Measurements from ENCODE around the gene TBC1D9B.

The TBC1D9B gene

GRCh38 chr5:179893076-179893957 is 14.4 kb downstream of the TBC1D9B start:
- H2AFZ ChIP-seq (ENCODE audit: low read length), result no peak overlapping the region
- no peak overlapping the region for H2BK5ac ChIP-seq (ENCODE audit: low read length)
- no CpG with 5 or more reads among the region's 31 CpGs for WGBS, 2 donors (ENCODE audit: extremely low coverage in 2 of 2, insufficient read length in 2 of 2, insufficient replicate concordance in 1 of 2)
- H3K4ac ChIP-seq (ENCODE audit: low read length), result no peak overlapping the region
- H3K23ac ChIP-seq (ENCODE audit: low read depth, low read length, poor library complexity), result peak overlapping the region; percentile 4
- H2BK15ac ChIP-seq (ENCODE audit: low read length), result no peak overlapping the region
- no peak overlapping the region for H2AK5ac ChIP-seq (ENCODE audit: low read depth, low read length)
- no peak overlapping the region for H4K91ac ChIP-seq (ENCODE audit: low read depth, low read length, poor library complexity)
- no peak overlapping the region for H2BK12ac ChIP-seq (ENCODE audit: low read length)
- no peaks in the 10 kb centered on the region for H3K4me1 ChIP-seq (ENCODE audit: control insufficient read depth in 2 of 2, insufficient read depth in 1 of 2, low read depth in 1 of 2, low read length in 2 of 2)
- H3K36me3 ChIP-seq (replicated peaks in 1 of 2; ENCODE audit: control insufficient read depth in 2 of 2, insufficient read depth in 2 of 2, low read length in 2 of 2), result peaks cover 61 to 92% of the 10 kb centered on the region in 2 donors
- no peak overlapping the region for H3K4me2 ChIP-seq (ENCODE audit: insufficient read depth, low read length, poor library complexity, severe bottlenecking)
- DNase-seq (ENCODE audit: low spot score), result no peak
- H4K8ac ChIP-seq (ENCODE audit: low read depth, low read length), result no peak overlapping the region
- H2BK120ac ChIP-seq (ENCODE audit: low read depth, low read length), result no peak overlapping the region
- no peak overlapping the region for H3K27ac ChIP-seq (replicated peaks; ENCODE audit: low read length)
- H3K9me3 ChIP-seq (replicated peaks in 1 of 2; ENCODE audit: control insufficient read depth in 2 of 2, insufficient read depth in 1 of 2, low read depth in 1 of 2, low read length in 2 of 2), result no peaks in the 10 kb centered on the region
- no peak overlapping the region for H3K9ac ChIP-seq (ENCODE audit: low read depth, low read length, poor library complexity)
- no peak overlapping the region for H3K18ac ChIP-seq (ENCODE audit: low read length)
- H3K79me1 ChIP-seq (ENCODE audit: low read depth, low read length), result no peaks in the 10 kb centered on the region
- no peaks in the 10 kb centered on the region for H3K27me3 ChIP-seq (ENCODE audit: control insufficient read depth in 3 of 3, insufficient read depth in 3 of 3, low read depth in 1 of 3, low read length in 3 of 3)
- peak overlapping the region in 1 of 2 donors; percentile 53 for H3K4me3 ChIP-seq (ENCODE audit: low read length in 2 of 2)
- H3K14ac ChIP-seq (ENCODE audit: low read length), result no peak overlapping the region

GRCh38 chr5:179892255-179892654 is 15.4 kb downstream of the TBC1D9B start:
- Histone ChIP-seq H3K4me2 (ENCODE audit: insufficient read depth, low read length, poor library complexity, severe bottlenecking) (no peak overlapping the region), H2AFZ (ENCODE audit: low read length) (no peak overlapping the region), H3K23ac (ENCODE audit: low read depth, low read length, poor library complexity) (no peak overlapping the region), H2BK5ac (ENCODE audit: low read length) (no peak overlapping the region), H3K27me3 (ENCODE audit: control insufficient read depth in 3 of 3, insufficient read depth in 3 of 3, low read depth in 1 of 3, low read length in 3 of 3) (no peaks in the 10 kb centered on the region), H2AK5ac (ENCODE audit: low read depth, low read length) (no peak overlapping the region), H2BK120ac (ENCODE audit: low read depth, low read length) (no peak overlapping the region), H4K91ac (ENCODE audit: low read depth, low read length, poor library complexity) (no peak overlapping the region), H3K9ac (ENCODE audit: low read depth, low read length, poor library complexity) (no peak overlapping the region), H2BK15ac (ENCODE audit: low read length) (no peak overlapping the region), H3K9me3 (replicated peaks in 1 of 2; ENCODE audit: control insufficient read depth in 2 of 2, insufficient read depth in 1 of 2, low read depth in 1 of 2, low read length in 2 of 2) (no peaks in the 10 kb centered on the region), H3K79me1 (ENCODE audit: low read depth, low read length) (no peaks in the 10 kb centered on the region), H3K14ac (ENCODE audit: low read length) (no peak overlapping the region), H3K4me3 (ENCODE audit: low read length in 2 of 2) (no peak overlapping the region), H3K18ac (ENCODE audit: low read length) (no peak overlapping the region), H2BK12ac (ENCODE audit: low read length) (no peak overlapping the region), H3K36me3 (replicated peaks in 1 of 2; ENCODE audit: control insufficient read depth in 2 of 2, insufficient read depth in 2 of 2, low read length in 2 of 2) (peaks cover 63 to 94% of the 10 kb centered on the region in 2 donors), H3K4ac (ENCODE audit: low read length) (no peak overlapping the region), H4K8ac (ENCODE audit: low read depth, low read length) (no peak overlapping the region), H3K27ac (replicated peaks; ENCODE audit: low read length) (no peak overlapping the region), H3K4me1 (ENCODE audit: control insufficient read depth in 2 of 2, insufficient read depth in 1 of 2, low read depth in 1 of 2, low read length in 2 of 2) (no peaks in the 10 kb centered on the region)
- no peak for DNase-seq (ENCODE audit: low spot score)
- no CpG with 5 or more reads among the region's 5 CpGs for WGBS, 2 donors (ENCODE audit: extremely low coverage in 2 of 2, insufficient read length in 2 of 2, insufficient replicate concordance in 1 of 2)

DNA sequence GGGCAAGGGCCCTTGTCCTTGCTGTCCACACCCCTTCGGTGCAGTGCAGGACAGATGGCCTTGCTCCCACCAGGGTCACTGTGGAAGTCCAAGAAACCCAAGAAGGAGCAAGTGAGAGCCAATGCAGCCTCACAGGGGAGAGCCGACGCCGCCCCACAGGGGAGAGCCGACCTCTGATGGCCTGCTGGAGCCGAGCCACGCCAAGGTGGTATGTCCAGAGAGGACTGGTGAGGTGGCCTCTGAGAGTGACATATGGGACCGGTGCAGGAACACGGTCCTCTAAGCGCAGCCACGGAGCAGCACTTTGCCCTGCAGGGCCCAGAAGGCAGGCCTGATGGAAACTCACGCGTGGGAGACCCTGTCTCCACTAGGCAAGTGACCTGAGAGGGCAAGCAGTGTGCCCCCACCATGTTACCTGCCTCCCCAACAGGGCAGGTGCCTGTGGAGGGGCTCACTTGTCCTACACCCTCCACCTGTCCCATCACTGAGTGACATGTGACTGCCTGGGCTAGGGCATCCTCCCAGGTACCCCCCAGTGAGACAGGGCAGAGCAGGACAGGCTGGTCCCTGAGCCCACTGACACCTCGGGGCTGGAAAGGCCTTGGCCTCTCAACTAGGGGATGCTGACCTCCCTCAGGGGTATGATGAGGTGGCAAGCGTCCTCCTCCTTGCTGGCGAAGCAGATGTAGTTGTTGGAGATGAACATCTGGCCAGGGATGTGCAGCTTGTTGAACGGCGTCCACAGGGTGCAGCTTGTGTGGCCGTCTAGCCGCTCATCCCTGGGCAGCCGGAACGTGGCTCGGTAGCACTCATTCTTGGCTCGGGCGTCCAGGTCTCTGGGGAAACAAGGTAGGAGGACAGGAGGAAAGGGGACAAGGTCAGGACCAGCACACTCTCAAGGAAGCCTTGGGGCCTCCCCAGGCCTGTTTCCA is 16.7 kb downstream of the TBC1D9B start:
- no peak overlapping the region for H2AK5ac ChIP-seq (ENCODE audit: low read depth, low read length)
- no peak overlapping the region for H3K9ac ChIP-seq (ENCODE audit: low read depth, low read length, poor library complexity)
- H3K4me2 ChIP-seq (ENCODE audit: insufficient read depth, low read length, poor library complexity, severe bottlenecking), result no peak overlapping the region
- H2AFZ ChIP-seq (ENCODE audit: low read length), result no peak overlapping the region
- H2BK5ac ChIP-seq (ENCODE audit: low read length), result no peak overlapping the region
- H3K36me3 ChIP-seq (replicated peaks in 1 of 2; ENCODE audit: control insufficient read depth in 2 of 2, insufficient read depth in 2 of 2, low read length in 2 of 2), result peaks cover 66 to 97% of the 10 kb centered on the region in 2 donors
- no peak overlapping the region for H3K27ac ChIP-seq (replicated peaks; ENCODE audit: low read length)
- H4K91ac ChIP-seq (ENCODE audit: low read depth, low read length, poor library complexity), result no peak overlapping the region
- H2BK12ac ChIP-seq (ENCODE audit: low read length), result no peak overlapping the region
- H2BK15ac ChIP-seq (ENCODE audit: low read length), result no peak overlapping the region
- H3K23ac ChIP-seq (ENCODE audit: low read depth, low read length, poor library complexity), result no peak overlapping the region
- no peak for DNase-seq (ENCODE audit: low spot score)
- H3K4me1 ChIP-seq (ENCODE audit: control insufficient read depth in 2 of 2, insufficient read depth in 1 of 2, low read depth in 1 of 2, low read length in 2 of 2), result no peaks in the 10 kb centered on the region
- no CpG with 5 or more reads among the region's 25 CpGs for WGBS, 2 donors (ENCODE audit: extremely low coverage in 2 of 2, insufficient read length in 2 of 2, insufficient replicate concordance in 1 of 2)
- H4K8ac ChIP-seq (ENCODE audit: low read depth, low read length), result no peak overlapping the region
- H3K9me3 ChIP-seq (replicated peaks in 1 of 2; ENCODE audit: control insufficient read depth in 2 of 2, insufficient read depth in 1 of 2, low read depth in 1 of 2, low read length in 2 of 2), result peaks cover 0 to 1% of the 10 kb centered on the region in 2 donors
- no peak overlapping the region for H2BK120ac ChIP-seq (ENCODE audit: low read depth, low read length)
- H3K18ac ChIP-seq (ENCODE audit: low read length), result no peak overlapping the region
- H3K4me3 ChIP-seq (ENCODE audit: low read length in 2 of 2), result no peak overlapping the region
- H3K27me3 ChIP-seq (ENCODE audit: control insufficient read depth in 3 of 3, insufficient read depth in 3 of 3, low read depth in 1 of 3, low read length in 3 of 3), result no peaks in the 10 kb centered on the region
- no peaks in the 10 kb centered on the region for H3K79me1 ChIP-seq (ENCODE audit: low read depth, low read length)
- peak overlapping the region; percentile 47 for H3K14ac ChIP-seq (ENCODE audit: low read length)
- H3K4ac ChIP-seq (ENCODE audit: low read length), result no peak overlapping the region

GRCh38 chr5:179889885-179890284 is 17.8 kb downstream of the TBC1D9B start:
- Histone ChIP-seq H3K4ac (ENCODE audit: low read length) (no peak overlapping the region), H4K8ac (ENCODE audit: low read depth, low read length) (no peak overlapping the region), H2AK5ac (ENCODE audit: low read depth, low read length) (no peak overlapping the region), H2BK12ac (ENCODE audit: low read length) (no peak overlapping the region), H3K9ac (ENCODE audit: low read depth, low read length, poor library complexity) (no peak overlapping the region), H2BK5ac (ENCODE audit: low read length) (no peak overlapping the region), H4K91ac (ENCODE audit: low read depth, low read length, poor library complexity) (no peak overlapping the region), H2BK120ac (ENCODE audit: low read depth, low read length) (no peak overlapping the region), H3K14ac (ENCODE audit: low read length) (no peak overlapping the region), H3K27me3 (ENCODE audit: control insufficient read depth in 3 of 3, insufficient read depth in 3 of 3, low read depth in 1 of 3, low read length in 3 of 3) (no peaks in the 10 kb centered on the region), H3K4me2 (ENCODE audit: insufficient read depth, low read length, poor library complexity, severe bottlenecking) (no peak overlapping the region), H2BK15ac (ENCODE audit: low read length) (no peak overlapping the region), H3K27ac (replicated peaks; ENCODE audit: low read length) (no peak overlapping the region), H3K4me3 (ENCODE audit: low read length in 2 of 2) (no peak overlapping the region), H3K4me1 (ENCODE audit: control insufficient read depth in 2 of 2, insufficient read depth in 1 of 2, low read depth in 1 of 2, low read length in 2 of 2) (no peaks in the 10 kb centered on the region), H3K23ac (ENCODE audit: low read depth, low read length, poor library complexity) (peak overlapping the region; percentile 40), H2AFZ (ENCODE audit: low read length) (no peak overlapping the region), H3K36me3 (replicated peaks in 1 of 2; ENCODE audit: control insufficient read depth in 2 of 2, insufficient read depth in 2 of 2, low read length in 2 of 2) (peaks cover 66 to 97% of the 10 kb centered on the region in 2 donors), H3K79me1 (ENCODE audit: low read depth, low read length) (no peaks in the 10 kb centered on the region), H3K18ac (ENCODE audit: low read length) (no peak overlapping the region), H3K9me3 (replicated peaks in 1 of 2; ENCODE audit: control insufficient read depth in 2 of 2, insufficient read depth in 1 of 2, low read depth in 1 of 2, low read length in 2 of 2) (peaks cover 6 to 7% of the 10 kb centered on the region in 2 donors)
- WGBS, 2 donors (ENCODE audit: extremely low coverage in 2 of 2, insufficient read length in 2 of 2, insufficient replicate concordance in 1 of 2), result no CpG with 5 or more reads among the region's 13 CpGs
- no peak for DNase-seq (ENCODE audit: low spot score)

All from neuronal stem cell (in vitro differentiated cells).